B cell (primary cell): Measurements from ENCODE around the gene DACH1.

Experiments
- EZH2 ChIP-seq: IDR thresholded peaks from 2 replicates; pipeline ENCODE4 v1.6.1; 2012; ENCODE audit warnings: borderline replicate concordance, low read depth, mild to moderate bottlenecking, moderate library complexity, low read length; ENCODE audit not compliant: insufficient read depth, poor library complexity, severe bottlenecking
- TF ChIP-seq, protein P1 (sequence below): fragments of 200-600 bp; IDR thresholded peaks from one replicate; pipeline ENCODE4 v1.8.0; 2022; ENCODE audit warnings: antibody characterized with exemption, mild to moderate bottlenecking

DNA sequence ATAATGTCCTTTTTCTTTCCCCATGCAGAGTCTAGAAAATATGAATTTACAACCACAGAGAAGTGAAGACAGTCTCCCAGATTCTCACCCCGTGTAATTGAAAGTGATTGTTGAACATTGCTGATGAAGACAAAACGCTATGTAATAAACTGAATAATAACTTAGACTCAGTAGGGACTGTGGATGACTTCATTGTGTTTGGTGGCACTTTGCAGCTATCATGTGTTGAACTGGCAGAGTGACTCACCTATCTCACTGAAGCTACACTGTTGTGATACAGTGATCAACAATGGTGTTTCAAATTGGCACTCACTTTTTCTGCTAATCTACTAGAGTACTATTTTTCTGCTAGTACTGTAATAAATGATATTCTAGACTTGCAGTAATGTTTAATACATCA lies 261.3 kb downstream of the DACH1 start:
- TF ChIP-seq, protein P1, sequence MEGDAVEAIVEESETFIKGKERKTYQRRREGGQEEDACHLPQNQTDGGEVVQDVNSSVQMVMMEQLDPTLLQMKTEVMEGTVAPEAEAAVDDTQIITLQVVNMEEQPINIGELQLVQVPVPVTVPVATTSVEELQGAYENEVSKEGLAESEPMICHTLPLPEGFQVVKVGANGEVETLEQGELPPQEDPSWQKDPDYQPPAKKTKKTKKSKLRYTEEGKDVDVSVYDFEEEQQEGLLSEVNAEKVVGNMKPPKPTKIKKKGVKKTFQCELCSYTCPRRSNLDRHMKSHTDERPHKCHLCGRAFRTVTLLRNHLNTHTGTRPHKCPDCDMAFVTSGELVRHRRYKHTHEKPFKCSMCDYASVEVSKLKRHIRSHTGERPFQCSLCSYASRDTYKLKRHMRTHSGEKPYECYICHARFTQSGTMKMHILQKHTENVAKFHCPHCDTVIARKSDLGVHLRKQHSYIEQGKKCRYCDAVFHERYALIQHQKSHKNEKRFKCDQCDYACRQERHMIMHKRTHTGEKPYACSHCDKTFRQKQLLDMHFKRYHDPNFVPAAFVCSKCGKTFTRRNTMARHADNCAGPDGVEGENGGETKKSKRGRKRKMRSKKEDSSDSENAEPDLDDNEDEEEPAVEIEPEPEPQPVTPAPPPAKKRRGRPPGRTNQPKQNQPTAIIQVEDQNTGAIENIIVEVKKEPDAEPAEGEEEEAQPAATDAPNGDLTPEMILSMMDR, result no peak
- TF ChIP-seq EZH2, result no peak
